A172 (cell line): ENCODE data around the gene RBM47. TPM values are rescaled to one million over a fixed set of nuclear protein-coding genes. Genes with fewer than 3 reads are reported as not detected.

Experiments used
- DNase-seq: peaks from one replicate; pipeline ENCODE4 v3.0.0-alpha.2; 2015; ENCODE audit warnings: low spot score
- total RNA-seq: library from RNA; depleted of rRNA; stranded (reverse); fragments of >200 nt; shearing (Covaris generic); gene quantifications from 2 replicates; pipeline ENCODE4 v1.2.3, GENCODE V29; 2014

Gene RBM47
- total RNA-seq, 1 experiment from 2014 or later: 4.9 TPM

GRCh38 chr4:40626183-40626990, 3.3 kb downstream of the RBM47 start:
- no peak for DNase-seq

- no peak for DNase-seq
These were observed 6.0 kb downstream of the RBM47 start for GRCh38 chr4:40623707-40624106.

GRCh38 chr4:40622913-40623312, 6.8 kb downstream of the RBM47 start:
- no peak for DNase-seq

GRCh38 chr4:40621592-40622512, 7.8 kb downstream of the RBM47 start:
- peak; percentile 84 for DNase-seq

- DNase-seq: no peak
These were observed 8.5 kb downstream of the RBM47 start for GRCh38 chr4:40621229-40621591.

GRCh38 chr4:40619600-40619999, 10.1 kb downstream of the RBM47 start:
- DNase-seq: no peak

GRCh38 chr4:40617872-40618271, 11.8 kb downstream of the RBM47 start:
- DNase-seq: no peak

GRCh38 chr4:40614031-40614430, 15.6 kb downstream of the RBM47 start:
- no peak for DNase-seq

GRCh38 chr4:40613456-40613855, 16.2 kb downstream of the RBM47 start:
- DNase-seq: no peak

GRCh38 chr4:40612831-40613230, 16.8 kb downstream of the RBM47 start:
- DNase-seq: no peak

- no peak for DNase-seq
These were observed 17.4 kb downstream of the RBM47 start for GRCh38 chr4:40612283-40612682.

- no peak for DNase-seq
These were observed 21.0 kb downstream of the RBM47 start for GRCh38 chr4:40608628-40609027.

- DNase-seq: no peak
These were observed 22.4 kb downstream of the RBM47 start for GRCh38 chr4:40607221-40607620.

- DNase-seq: no peak
These were observed 23.4 kb downstream of the RBM47 start for GRCh38 chr4:40606239-40606767.

- DNase-seq: no peak
These were observed 26.4 kb downstream of the RBM47 start for GRCh38 chr4:40603281-40603680.

GRCh38 chr4:40601641-40602040, 28.0 kb downstream of the RBM47 start:
- no peak for DNase-seq

GRCh38 chr4:40600850-40601249, 28.8 kb downstream of the RBM47 start:
- no peak for DNase-seq

GRCh38 chr4:40599431-40599830, 30.2 kb downstream of the RBM47 start:
- no peak for DNase-seq

- no peak for DNase-seq
These were observed 33.1 kb downstream of the RBM47 start for GRCh38 chr4:40596522-40596921.

GRCh38 chr4:40595981-40596380, 33.7 kb downstream of the RBM47 start:
- no peak for DNase-seq

- DNase-seq: no peak
These were observed 35.1 kb downstream of the RBM47 start for GRCh38 chr4:40594261-40595178.

GRCh38 chr4:40592034-40592433, 37.6 kb downstream of the RBM47 start:
- no peak for DNase-seq
